ENCODE results near the gene EXOC3L1.

EXOC3L1 gene

GRCh38 chr16:67196881-67197280 is 6.9 kb upstream of the EXOC3L1 start:
- no peak for TF ChIP-seq CTCF (conservative IDR thresholded peaks at IDR 0.05; ENCODE audit: low read depth, low read length)
- no peak overlapping the region for H3K4me3 ChIP-seq (ENCODE audit: low read length)
- DNase-seq (ENCODE audit: low read depth) = no peak

- no peak for DNase-seq (ENCODE audit: low read depth)
- no peak overlapping the region for H3K4me3 ChIP-seq (ENCODE audit: low read length)
- no peak for TF ChIP-seq CTCF (conservative IDR thresholded peaks at IDR 0.05; ENCODE audit: low read depth, low read length)
Measured at GRCh38 chr16:67195676-67196075, 5.7 kb upstream of the EXOC3L1 start.

GRCh38 chr16:67194260-67194659 is 4.3 kb upstream of the EXOC3L1 start:
- H3K4me3 ChIP-seq (ENCODE audit: low read length) = no peak overlapping the region
- no peak for TF ChIP-seq CTCF (conservative IDR thresholded peaks at IDR 0.05; ENCODE audit: low read depth, low read length)
- DNase-seq (ENCODE audit: low read depth) = no peak

GRCh38 chr16:67193536-67193935 is 3.6 kb upstream of the EXOC3L1 start:
- TF ChIP-seq CTCF (conservative IDR thresholded peaks at IDR 0.05; ENCODE audit: low read depth, low read length) = no peak
- peak overlapping the region; percentile 77 for H3K4me3 ChIP-seq (ENCODE audit: low read length)
- no peak for DNase-seq (ENCODE audit: low read depth)

- no peak for TF ChIP-seq CTCF (conservative IDR thresholded peaks at IDR 0.05; ENCODE audit: low read depth, low read length)
- peak overlapping the region; percentile 77 for H3K4me3 ChIP-seq (ENCODE audit: low read length)
- no peak for DNase-seq (ENCODE audit: low read depth)
Measured at GRCh38 chr16:67192781-67193361, 2.9 kb upstream of the EXOC3L1 start.

GRCh38 chr16:67191995-67192681 is 2.2 kb upstream of the EXOC3L1 start, which contains the start of gene E2F4:
Gene E2F4, plus strand, starts transcription at chr16:67192155. Its CDS starts 73 bp downstream, at chr16:67192228.
- H3K4me3 ChIP-seq (ENCODE audit: low read length) = peak within 1 kb of the TSS; percentile 77
- TF ChIP-seq CTCF (conservative IDR thresholded peaks at IDR 0.05; ENCODE audit: low read depth, low read length) = no peak
- peak; percentile 70 for DNase-seq (ENCODE audit: low read depth)
